ENCODE results near the gene ADAMTS4.

Gene ADAMTS4

GRCh38 chr1:161218301-161219077 lies 19.6 kb upstream of the ADAMTS4 start:
- DNase-seq = no peak

- no peak for DNase-seq
Measured at GRCh38 chr1:161217831-161218230, 19.0 kb upstream of the ADAMTS4 start.

GRCh38 chr1:161216945-161217712 lies 18.3 kb upstream of the ADAMTS4 start:
- DNase-seq = no peak

- no peak for DNase-seq
Measured at GRCh38 chr1:161215076-161215475, 16.2 kb upstream of the ADAMTS4 start, which contains the start of gene FCER1G. Gene FCER1G, plus strand, starts transcription at chr1:161215295. Its CDS starts 27 bp downstream, at chr1:161215322.

GRCh38 chr1:161214369-161214768 lies 15.5 kb upstream of the ADAMTS4 start:
- DNase-seq = no peak

- DNase-seq = peak; percentile 86 to 97
Measured at GRCh38 chr1:161209790-161210409, 11.0 kb upstream of the ADAMTS4 start.

GRCh38 chr1:161207173-161207572 lies 8.3 kb upstream of the ADAMTS4 start:
- DNase-seq = no peak

- no peak for DNase-seq
Measured at GRCh38 chr1:161206411-161207140, 7.7 kb upstream of the ADAMTS4 start.

- DNase-seq = peak; percentile 100
Measured at GRCh38 chr1:161201836-161202712, 3.2 kb upstream of the ADAMTS4 start, which contains the start of gene NDUFS2. Gene NDUFS2, plus strand, starts transcription at chr1:161202367. Its CDS starts 19 bp downstream, at chr1:161202386.

GRCh38 chr1:161200992-161201835 lies 2.4 kb upstream of the ADAMTS4 start:
- peak in 1 of 2 experiments; percentile 49 for DNase-seq

GRCh38 chr1:161200421-161200991 lies 1.7 kb upstream of the ADAMTS4 start:
- DNase-seq = no peak

- peak; percentile 55 to 74 for DNase-seq
Measured at GRCh38 chr1:161199506-161200139, 769 bp upstream of the ADAMTS4 start.

- DNase-seq = peak; percentile 84 to 96
Measured at GRCh38 chr1:161198194-161198896, 509 bp downstream of the ADAMTS4 start.

- DNase-seq = peak in 1 of 2 experiments; percentile 55
Measured at GRCh38 chr1:161197560-161198193, 1.2 kb downstream of the ADAMTS4 start.

- peak in 1 of 2 experiments; percentile 44 for DNase-seq
Measured at GRCh38 chr1:161196521-161197451, 2.1 kb downstream of the ADAMTS4 start.

- DNase-seq = no peak
Measured at GRCh38 chr1:161196111-161196510, 2.7 kb downstream of the ADAMTS4 start.

GRCh38 chr1:161195171-161195570 lies 3.7 kb downstream of the ADAMTS4 start:
- no peak for DNase-seq
